ENCODE results near the gene ZNF143. TPM values are rescaled to one million over a fixed set of nuclear protein-coding genes. Genes with fewer than 3 reads are reported as not detected.

The ZNF143 gene
- total RNA-seq, 1 donor from 2014 or later: 19.2 TPM

DNA sequence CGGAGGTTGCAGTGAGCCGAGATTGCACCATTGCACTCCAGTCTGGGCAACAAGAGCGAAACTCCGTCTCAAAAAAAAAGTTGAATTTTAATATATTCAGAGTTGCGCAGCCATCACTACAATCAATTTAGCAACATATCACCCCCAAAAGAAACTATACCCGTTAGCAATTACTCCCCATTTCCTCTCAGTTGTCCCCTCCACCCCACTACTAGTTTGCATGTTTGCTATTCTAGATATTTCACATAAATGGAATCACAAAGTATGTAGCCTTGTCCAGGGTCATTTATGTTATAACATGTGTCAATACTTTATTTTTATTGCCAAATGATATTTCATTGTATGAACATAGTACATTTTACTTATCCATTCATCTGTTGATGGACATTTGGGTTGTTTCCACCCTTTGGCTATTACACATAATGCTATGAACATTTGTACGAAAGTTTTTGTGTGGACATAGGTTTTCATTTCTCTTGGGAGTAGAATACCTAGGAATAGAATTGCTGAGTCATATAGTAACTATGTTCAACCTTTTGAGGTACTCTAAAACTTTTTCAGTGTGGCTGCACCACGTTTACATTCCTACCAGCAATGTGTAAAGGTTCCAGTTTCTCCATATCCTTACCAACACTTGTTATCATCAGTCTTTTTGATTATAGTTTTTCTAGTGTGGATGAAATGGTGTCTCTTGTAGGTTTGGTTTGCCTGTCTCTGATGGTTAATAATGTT, 2.2 kb downstream of the ZNF143 start:
- Histone ChIP-seq H3K27me3 (ENCODE audit: control insufficient read depth, insufficient read depth, low read length) (no peaks in the 10 kb centered on the region), H3K36me3 (ENCODE audit: control insufficient read depth, insufficient read depth, low read length) (no peaks in the 10 kb centered on the region), H3K4me3 (ENCODE audit: low read depth, low read length) (no peak overlapping the region)
- TF ChIP-seq, protein P1, sequence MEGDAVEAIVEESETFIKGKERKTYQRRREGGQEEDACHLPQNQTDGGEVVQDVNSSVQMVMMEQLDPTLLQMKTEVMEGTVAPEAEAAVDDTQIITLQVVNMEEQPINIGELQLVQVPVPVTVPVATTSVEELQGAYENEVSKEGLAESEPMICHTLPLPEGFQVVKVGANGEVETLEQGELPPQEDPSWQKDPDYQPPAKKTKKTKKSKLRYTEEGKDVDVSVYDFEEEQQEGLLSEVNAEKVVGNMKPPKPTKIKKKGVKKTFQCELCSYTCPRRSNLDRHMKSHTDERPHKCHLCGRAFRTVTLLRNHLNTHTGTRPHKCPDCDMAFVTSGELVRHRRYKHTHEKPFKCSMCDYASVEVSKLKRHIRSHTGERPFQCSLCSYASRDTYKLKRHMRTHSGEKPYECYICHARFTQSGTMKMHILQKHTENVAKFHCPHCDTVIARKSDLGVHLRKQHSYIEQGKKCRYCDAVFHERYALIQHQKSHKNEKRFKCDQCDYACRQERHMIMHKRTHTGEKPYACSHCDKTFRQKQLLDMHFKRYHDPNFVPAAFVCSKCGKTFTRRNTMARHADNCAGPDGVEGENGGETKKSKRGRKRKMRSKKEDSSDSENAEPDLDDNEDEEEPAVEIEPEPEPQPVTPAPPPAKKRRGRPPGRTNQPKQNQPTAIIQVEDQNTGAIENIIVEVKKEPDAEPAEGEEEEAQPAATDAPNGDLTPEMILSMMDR (IDR thresholded peaks at IDR 0.05; ENCODE audit: insufficient read depth, low read length, poor library complexity, severe bottlenecking): no peak
- DNase-seq (ENCODE audit: low read depth): no peak

DNA sequence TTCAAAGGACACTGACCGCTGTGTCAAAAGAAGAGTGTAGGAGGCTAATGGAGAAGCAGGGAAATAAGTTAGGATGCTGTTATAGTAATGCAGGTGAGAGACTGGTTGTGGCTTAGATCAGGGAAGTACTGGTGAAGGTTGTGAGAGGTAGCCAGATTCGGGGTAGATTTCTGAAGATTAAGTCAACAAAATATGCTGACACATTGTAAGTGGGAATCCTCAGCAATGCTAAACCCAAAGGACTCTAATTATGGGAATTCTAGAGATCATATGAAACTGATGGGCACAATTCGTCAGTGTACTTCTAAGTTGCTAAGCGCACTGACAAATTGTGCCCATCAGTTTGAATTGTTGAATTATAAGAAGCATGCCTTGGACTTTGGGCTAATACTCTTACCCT, 10.0 kb downstream of the ZNF143 start:
- Histone ChIP-seq H3K27me3 (ENCODE audit: control insufficient read depth, insufficient read depth, low read length) (no peaks in the 10 kb centered on the region), H3K36me3 (ENCODE audit: control insufficient read depth, insufficient read depth, low read length) (no peaks in the 10 kb centered on the region), H3K4me3 (ENCODE audit: low read depth, low read length) (no peak overlapping the region)
- TF ChIP-seq, protein P1 (IDR thresholded peaks at IDR 0.05; ENCODE audit: insufficient read depth, low read length, poor library complexity, severe bottlenecking): no peak
- DNase-seq (ENCODE audit: low read depth): no peak

DNA sequence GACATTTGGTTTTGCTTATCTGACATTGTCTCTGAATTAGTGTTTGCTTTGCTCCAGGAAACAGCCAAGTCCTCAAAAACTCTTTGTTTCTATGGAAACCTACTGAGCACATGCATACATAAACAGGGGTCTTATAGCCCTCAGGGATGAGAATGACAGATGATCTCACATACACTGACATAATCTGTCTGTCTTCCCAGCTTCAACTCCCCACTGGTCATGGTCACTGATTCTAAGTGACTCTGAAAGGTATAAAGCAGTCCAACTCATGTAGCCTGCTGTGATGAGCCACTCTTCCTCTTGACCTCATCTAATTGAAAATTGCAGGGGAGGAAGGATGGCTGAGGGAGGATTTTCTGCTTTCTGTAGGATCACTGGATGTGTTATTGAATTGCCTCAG, 12.6 kb downstream of the ZNF143 start:
- Histone ChIP-seq H3K4me3 (ENCODE audit: low read depth, low read length) (no peak overlapping the region), H3K27me3 (ENCODE audit: control insufficient read depth, insufficient read depth, low read length) (no peaks in the 10 kb centered on the region), H3K36me3 (ENCODE audit: control insufficient read depth, insufficient read depth, low read length) (no peaks in the 10 kb centered on the region)
- TF ChIP-seq, protein P1 (IDR thresholded peaks at IDR 0.05; ENCODE audit: insufficient read depth, low read length, poor library complexity, severe bottlenecking): no peak
- DNase-seq (ENCODE audit: low read depth): peak; percentile 52

DNA sequence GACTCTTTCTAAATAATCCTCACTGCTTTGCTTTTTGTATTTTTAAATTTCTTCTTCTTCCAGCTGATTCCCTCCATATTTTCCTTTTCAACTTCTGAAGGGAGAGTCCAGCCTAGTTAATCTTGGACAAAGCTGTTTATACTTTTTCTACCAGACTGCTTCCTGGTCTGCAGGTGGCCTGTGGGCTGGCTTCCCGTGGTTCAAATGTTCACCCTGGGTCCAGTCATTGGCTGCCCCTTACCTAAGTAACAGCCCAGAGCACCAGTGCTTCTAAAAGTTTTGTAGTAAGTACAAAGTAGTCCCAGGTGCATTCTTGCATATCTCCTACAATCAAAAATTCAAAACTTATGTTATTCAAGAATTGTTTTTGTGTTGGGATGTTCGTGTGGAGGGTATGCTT, 19.1 kb downstream of the ZNF143 start:
- Histone ChIP-seq H3K36me3 (ENCODE audit: control insufficient read depth, insufficient read depth, low read length) (no peaks in the 10 kb centered on the region), H3K27me3 (ENCODE audit: control insufficient read depth, insufficient read depth, low read length) (no peaks in the 10 kb centered on the region), H3K4me3 (ENCODE audit: low read depth, low read length) (no peak overlapping the region)
- DNase-seq (ENCODE audit: low read depth): no peak
- TF ChIP-seq, protein P1 (IDR thresholded peaks at IDR 0.05; ENCODE audit: insufficient read depth, low read length, poor library complexity, severe bottlenecking): no peak

DNA sequence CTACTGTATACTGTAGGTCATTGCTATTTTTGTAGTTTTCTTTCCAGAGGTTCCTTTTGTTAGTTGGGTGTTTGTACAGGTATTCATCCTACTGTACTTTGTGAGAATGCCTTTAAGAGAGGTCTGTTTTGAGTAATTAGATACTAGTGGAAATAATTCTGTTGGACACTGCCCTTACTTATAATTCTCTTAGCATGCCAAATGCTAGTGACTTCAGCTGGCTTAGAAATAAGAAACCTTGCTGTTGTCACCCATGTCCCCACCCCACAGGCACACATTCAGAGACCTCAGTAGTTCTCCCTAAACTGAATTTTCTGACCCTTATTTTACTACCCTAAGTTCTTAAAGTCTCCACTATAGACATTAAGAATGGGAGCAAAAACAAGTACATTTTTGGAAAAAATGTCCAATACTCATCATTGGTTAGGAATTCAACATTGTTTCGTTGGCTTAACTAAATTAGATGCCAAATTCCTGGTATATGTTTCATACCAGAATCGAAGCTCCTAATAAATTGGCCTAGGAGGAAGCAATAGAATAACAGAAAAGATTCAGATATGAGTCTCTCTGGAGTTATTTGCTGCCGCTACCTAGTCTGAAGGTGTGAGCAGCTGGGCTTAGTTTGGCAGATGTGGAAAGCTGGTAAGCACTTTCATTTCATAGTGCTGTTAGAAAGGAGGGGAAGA, 28.4 kb downstream of the ZNF143 start:
- Histone ChIP-seq H3K36me3 (ENCODE audit: control insufficient read depth, insufficient read depth, low read length) (no peaks in the 10 kb centered on the region), H3K27me3 (ENCODE audit: control insufficient read depth, insufficient read depth, low read length) (no peaks in the 10 kb centered on the region), H3K4me3 (ENCODE audit: low read depth, low read length) (no peak overlapping the region)
- TF ChIP-seq, protein P1 (IDR thresholded peaks at IDR 0.05; ENCODE audit: insufficient read depth, low read length, poor library complexity, severe bottlenecking): no peak
- DNase-seq (ENCODE audit: low read depth): no peak
